Articular chondrocyte of knee joint (primary cell): ENCODE data around the gene NKX2-2. TPM values are rescaled to one million over a fixed set of nuclear protein-coding genes. Genes with fewer than 3 reads are reported as not detected.

ENCODE experiments used
- total RNA-seq: library from RNA; depleted of rRNA; stranded (reverse); fragments of >200 nt; gene quantifications from 2 replicates; pipeline ENCODE4 v1.2.3, GENCODE V29; 2012

The NKX2-2 gene
- total RNA-seq, result not detected in 2 replicates

DNA sequence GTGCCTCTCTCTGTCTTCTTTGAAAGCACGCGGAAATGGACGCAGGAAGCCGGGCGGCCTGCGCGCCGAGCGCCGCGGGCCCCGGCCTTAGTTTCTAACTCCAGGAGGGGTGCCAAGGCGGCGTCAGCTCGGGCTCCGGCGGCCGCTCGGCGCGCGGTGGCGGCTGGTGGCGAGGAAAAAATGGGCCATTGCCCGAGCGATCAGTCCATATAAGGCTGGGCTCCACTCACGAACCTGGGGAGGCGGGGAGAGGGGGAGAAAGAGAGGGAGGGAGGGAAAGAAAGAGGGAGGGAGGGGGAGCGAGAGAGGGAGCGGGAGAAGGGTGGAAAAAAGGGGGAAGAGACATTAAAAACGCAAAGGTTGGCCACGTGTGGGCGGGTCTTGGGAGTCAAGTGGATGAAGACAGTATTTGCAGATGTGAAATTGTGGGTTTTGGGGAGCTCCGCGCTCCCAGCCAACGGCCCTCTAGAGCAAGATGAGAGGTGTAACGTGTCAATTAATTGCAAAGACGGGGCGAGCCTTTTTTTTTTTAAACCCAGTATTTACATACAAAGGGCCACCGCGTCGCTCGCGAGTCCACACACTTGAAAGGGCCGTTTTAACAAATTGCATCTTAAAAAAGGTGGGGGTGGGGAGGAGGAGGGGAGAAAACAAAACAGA lies at the start of gene NKX2-2:
TSS of gene NKX2-2 (minus strand) at position 184 of the 660 bp plus-strand sequence. CDS start 395 bp downstream, outside the sequence.

Other genes starting within 250 kb of the NKX2-2 start
- gene XRN2, start 210.7 kb downstream of the NKX2-2 start, total RNA-seq, result 103 and 124 TPM in 2 replicates
- gene NKX2-4, start 116.5 kb downstream of the NKX2-2 start, total RNA-seq, result not detected in 2 replicates
- gene PAX1, start 191.6 kb upstream of the NKX2-2 start, total RNA-seq, result not detected in 2 replicates